Nephron (organoid): ENCODE data around the gene CTRB1.

Source experiments
- H3K27ac Mint-ChIP-seq, 3 experiments: 2 replicates each; pipeline ENCODE4 v1.8.0; 2020; ENCODE audit warnings: mixed read lengths in 3 of 3, mild to moderate bottlenecking in 2 of 3, moderate library complexity in 1 of 3
- H3K27me3 Mint-ChIP-seq: 2 replicates; pipeline ENCODE4 v1.8.0; 2021; ENCODE audit warnings: low read depth, mild to moderate bottlenecking, moderate library complexity, mixed read lengths
- H3K36me3 Mint-ChIP-seq: 2 replicates; pipeline ENCODE4 v1.8.0; 2020; ENCODE audit warnings: low read depth, mixed read lengths
- H3K4me1 Mint-ChIP-seq: 2 replicates; pipeline ENCODE4 v1.8.0; 2020; ENCODE audit warnings: mixed read lengths
- H3K4me3 Mint-ChIP-seq, 3 experiments: 2 replicates each; pipeline ENCODE4 v1.8.0; 2020; ENCODE audit warnings: mild to moderate bottlenecking in 3 of 3, mixed read lengths in 3 of 3, moderate library complexity in 2 of 3
- H3K9me3 Mint-ChIP-seq: 2 replicates; pipeline ENCODE4 v1.8.0; 2020; ENCODE audit warnings: mixed read lengths
- TF ChIP-seq, protein P1 (sequence below), 3 experiments: fragments of 200-600 bp; sonication (generic); IDR thresholded peaks; one replicate each; pipeline ENCODE4 v1.5.0; 2021; ENCODE audit warnings: antibody characterized with exemption in 3 of 3; ENCODE audit not compliant: unreplicated experiment in 3 of 3

CTRB1 gene

DNA sequence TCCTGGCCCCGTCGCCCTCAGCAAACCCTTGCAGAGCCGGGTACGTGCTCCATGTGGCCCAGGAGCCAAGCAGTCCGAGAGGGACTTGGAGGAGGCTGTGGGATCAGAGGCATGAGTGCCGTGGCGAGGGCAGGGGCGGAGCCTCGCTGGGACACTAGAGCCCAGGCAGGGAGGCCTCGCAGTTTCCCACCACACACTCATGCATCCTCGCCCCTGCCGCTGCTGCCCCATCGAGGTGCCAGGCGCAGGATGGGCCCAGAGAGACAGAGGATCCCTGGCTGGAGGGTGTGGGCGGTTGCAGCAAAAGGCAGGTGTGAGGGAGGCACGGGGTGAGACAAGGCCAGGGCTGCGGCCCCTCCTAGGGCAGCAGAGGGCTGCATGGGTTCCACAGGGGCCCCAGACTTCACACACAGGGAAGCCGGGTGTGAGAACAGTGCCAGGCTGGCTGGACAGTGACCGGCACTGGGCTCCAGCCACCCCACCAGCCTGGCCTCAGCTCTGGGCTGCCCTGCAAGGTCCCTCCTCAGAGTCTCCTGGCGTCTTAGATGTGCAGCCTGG lies 25.0 kb downstream of the CTRB1 start:
- peak overlapping the region; percentile 96 to 98 (median 97) for H3K27ac Mint-ChIP-seq
- TF ChIP-seq, protein P1, sequence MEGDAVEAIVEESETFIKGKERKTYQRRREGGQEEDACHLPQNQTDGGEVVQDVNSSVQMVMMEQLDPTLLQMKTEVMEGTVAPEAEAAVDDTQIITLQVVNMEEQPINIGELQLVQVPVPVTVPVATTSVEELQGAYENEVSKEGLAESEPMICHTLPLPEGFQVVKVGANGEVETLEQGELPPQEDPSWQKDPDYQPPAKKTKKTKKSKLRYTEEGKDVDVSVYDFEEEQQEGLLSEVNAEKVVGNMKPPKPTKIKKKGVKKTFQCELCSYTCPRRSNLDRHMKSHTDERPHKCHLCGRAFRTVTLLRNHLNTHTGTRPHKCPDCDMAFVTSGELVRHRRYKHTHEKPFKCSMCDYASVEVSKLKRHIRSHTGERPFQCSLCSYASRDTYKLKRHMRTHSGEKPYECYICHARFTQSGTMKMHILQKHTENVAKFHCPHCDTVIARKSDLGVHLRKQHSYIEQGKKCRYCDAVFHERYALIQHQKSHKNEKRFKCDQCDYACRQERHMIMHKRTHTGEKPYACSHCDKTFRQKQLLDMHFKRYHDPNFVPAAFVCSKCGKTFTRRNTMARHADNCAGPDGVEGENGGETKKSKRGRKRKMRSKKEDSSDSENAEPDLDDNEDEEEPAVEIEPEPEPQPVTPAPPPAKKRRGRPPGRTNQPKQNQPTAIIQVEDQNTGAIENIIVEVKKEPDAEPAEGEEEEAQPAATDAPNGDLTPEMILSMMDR (IDR thresholded peaks at IDR 0.05; ENCODE audit: unreplicated experiment in 3 of 3) = no peak
- no peaks in the 10 kb centered on the region for H3K9me3 Mint-ChIP-seq
- H3K27me3 Mint-ChIP-seq = no peaks in the 10 kb centered on the region
- peaks cover 76% of the 10 kb centered on the region for H3K4me1 Mint-ChIP-seq
- peaks cover 27% of the 10 kb centered on the region for H3K36me3 Mint-ChIP-seq
- peak overlapping the region; percentile 52 to 56 (median 54) for H3K4me3 Mint-ChIP-seq

DNA sequence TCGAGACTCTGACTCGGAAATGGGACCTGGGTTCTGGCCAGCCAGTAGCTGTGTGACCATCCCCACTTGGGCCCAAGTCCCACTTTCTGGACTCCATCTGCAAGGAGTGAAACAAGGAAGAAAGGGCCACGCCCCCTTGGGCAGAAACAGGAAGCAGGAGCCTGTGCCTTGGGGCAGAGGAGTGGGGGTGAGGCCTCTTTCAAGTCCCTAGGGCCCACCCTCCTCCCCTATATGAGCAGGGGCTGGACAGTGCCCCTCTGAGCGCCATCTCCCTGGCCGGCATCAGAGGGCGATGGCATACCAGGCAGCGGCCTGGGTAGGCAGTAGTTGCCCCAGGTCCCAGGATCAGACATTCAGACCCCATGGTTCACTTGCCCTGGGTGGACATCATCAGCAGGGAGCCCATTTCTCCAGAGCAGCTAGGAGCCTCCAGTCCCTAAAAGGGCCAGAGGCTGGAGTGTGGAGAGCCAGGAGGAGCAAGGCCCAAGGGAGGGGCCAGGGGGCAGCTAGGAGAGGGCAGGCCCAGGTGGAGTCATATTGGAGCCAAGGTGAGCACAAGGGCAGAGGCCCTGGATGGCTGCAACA lies 25.5 kb downstream of the CTRB1 start:
- no peaks in the 10 kb centered on the region for H3K27me3 Mint-ChIP-seq

DNA sequence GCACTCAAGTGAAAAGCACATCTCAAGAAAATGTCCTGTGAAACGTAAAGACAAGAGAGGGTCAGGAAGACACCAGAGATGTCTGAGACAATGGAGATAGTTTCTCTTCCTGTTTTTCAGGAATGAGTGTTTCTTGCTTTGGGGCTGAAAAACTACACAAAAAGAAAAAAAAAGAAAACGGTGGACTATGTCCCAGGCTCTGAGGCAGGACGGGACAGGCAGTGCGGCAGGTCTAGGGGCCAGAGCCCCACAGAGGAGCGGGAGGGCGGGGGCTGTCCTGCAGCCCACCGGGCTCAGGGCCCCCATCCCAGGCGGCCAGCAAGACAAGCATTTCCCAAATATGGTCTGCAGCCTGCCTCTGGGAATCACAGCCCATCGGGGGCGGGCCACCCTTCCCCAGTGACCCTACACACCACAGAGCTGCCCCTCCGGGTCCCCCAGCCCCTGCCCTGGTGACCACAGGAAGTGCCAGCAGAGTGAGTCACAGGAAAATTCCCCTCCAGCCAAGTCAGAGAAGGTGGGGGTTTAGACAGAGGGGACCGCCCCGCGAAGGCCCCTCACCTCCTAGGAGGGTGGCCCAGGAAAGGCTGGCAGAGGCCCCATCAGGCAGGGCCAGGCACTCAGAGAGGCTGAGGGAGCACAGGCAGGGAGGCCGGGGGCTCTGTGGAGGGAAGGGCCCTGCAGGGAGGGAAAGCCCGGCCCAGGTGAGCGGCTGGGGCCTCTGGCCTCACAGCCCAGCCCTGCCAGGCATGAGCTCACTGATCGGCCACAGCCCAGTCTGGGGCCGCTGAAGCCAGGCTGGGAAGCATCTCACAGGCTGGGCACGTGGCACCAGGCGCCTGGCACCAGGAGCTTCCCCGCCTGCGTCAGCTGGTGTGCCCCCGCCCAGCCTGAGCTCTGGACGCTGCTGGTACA lies 26.3 kb downstream of the CTRB1 start:
- H3K27me3 Mint-ChIP-seq = no peaks in the 10 kb centered on the region
- peaks cover 67% of the 10 kb centered on the region for H3K4me1 Mint-ChIP-seq

More for the DNA sequence above, 25.5 kb downstream of the CTRB1 start:
- Mint-ChIP-seq H3K27ac (peak overlapping the region; percentile 94 to 98 (median 96)), H3K4me3 (peak overlapping the region; percentile 52 to 73 (median 72)), H3K36me3 (peaks cover 27% of the 10 kb centered on the region), H3K4me1 (peaks cover 71% of the 10 kb centered on the region), H3K9me3 (no peaks in the 10 kb centered on the region)
- TF ChIP-seq, protein P1 (IDR thresholded peaks at IDR 0.05; ENCODE audit: unreplicated experiment in 3 of 3) = no peak

DNA sequence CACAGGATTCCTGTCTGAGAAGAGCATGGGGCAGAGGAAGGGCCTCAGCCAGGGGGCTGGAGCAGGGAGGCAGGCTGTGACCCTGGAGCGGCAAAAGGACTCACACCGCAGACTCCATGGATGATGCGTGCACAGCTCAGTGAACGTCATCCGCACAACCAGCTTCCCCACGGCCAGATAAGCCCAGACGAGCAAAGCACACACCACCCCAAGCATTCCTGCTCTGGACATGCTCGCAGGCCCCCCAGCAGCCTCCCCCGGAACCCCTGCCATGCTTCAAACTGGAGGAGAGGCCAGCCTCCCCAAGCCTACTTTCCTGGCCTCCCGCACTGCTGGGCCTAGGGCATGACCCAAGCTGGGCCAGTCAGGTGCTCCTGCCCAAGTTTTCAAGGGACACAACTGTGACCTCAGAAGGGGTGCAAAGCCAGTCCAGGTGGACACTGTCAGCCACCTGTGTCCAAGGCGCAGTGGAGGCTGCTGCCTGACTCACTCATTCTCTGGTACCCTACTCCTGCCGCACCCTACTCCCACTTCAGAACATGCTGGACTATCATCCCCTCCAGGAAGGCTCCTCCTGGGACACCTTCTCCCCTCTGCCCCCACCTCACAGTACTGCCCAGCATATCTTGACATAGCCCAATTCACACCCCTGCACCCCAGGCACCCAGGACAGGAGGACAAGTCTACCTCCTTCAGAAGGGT lies 27.9 kb downstream of the CTRB1 start:
- peak overlapping the region; percentile 84 to 98 (median 94) for H3K27ac Mint-ChIP-seq
- peaks cover 13% of the 10 kb centered on the region for H3K36me3 Mint-ChIP-seq
- TF ChIP-seq, protein P1 (IDR thresholded peaks at IDR 0.05; ENCODE audit: unreplicated experiment in 3 of 3) = no peak
- H3K9me3 Mint-ChIP-seq = no peaks in the 10 kb centered on the region
- H3K4me1 Mint-ChIP-seq = peaks cover 55% of the 10 kb centered on the region
- no peaks in the 10 kb centered on the region for H3K27me3 Mint-ChIP-seq
- peak overlapping the region; percentile 3 to 60 (median 47) for H3K4me3 Mint-ChIP-seq

More for the DNA sequence above, 26.3 kb downstream of the CTRB1 start:
- H3K27ac Mint-ChIP-seq = peak overlapping the region; percentile 94 to 98 (median 96)
- peaks cover 25% of the 10 kb centered on the region for H3K36me3 Mint-ChIP-seq
- H3K4me3 Mint-ChIP-seq = peak overlapping the region; percentile 52 to 73 (median 72)
- H3K9me3 Mint-ChIP-seq = no peaks in the 10 kb centered on the region
- TF ChIP-seq, protein P1 (IDR thresholded peaks at IDR 0.05; ENCODE audit: unreplicated experiment in 3 of 3) = no peak

DNA sequence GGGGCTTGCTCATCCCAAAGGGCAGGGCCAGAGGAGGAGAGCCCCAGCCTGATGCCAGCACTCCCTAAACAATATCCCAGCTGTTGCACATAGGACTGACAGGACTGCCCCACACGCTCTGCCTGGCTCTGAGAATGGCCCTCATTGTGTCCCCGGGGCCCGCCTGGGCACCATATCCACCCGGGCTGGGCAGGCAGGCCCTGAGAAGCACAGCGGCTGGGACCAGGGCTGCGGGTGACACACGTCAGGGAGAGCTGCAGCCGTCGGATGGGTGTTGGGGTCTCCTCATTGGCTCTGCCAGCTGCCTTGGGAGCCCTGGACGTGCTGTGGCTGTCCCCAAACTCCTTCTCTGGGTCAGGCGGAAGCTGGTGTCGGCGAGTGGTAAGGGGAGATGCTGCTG lies 28.5 kb downstream of the CTRB1 start:
- TF ChIP-seq, protein P1 (IDR thresholded peaks at IDR 0.05; ENCODE audit: unreplicated experiment in 3 of 3) = no peak
- Mint-ChIP-seq H3K9me3 (no peaks in the 10 kb centered on the region), H3K4me1 (peaks cover 61% of the 10 kb centered on the region), H3K4me3 (peak overlapping the region in 2 of 3 experiments; percentile 8 to 32), H3K36me3 (peaks cover 10% of the 10 kb centered on the region), H3K27me3 (no peaks in the 10 kb centered on the region), H3K27ac (peak overlapping the region; percentile 84 to 98 (median 94))
